ENCODE data around the gene FAF2. TPM values are rescaled to one million over a fixed set of nuclear protein-coding genes. Genes with fewer than 3 reads are reported as not detected.

The FAF2 gene
- total and polyA plus RNA-seq, 8 donors = 33.9 to 54.4 (median 50.8) TPM

GRCh38 chr5:176521699-176522263 is 73.6 kb downstream of the FAF2 start:
- no peaks in the 10 kb centered on the region for H3K4me1 ChIP-seq
- no peak for ATAC-seq
- peak in 1 of 4 donors; percentile 43 for DNase-seq
- H3K27ac ChIP-seq = no peak overlapping the region
- TF ChIP-seq CTCF (IDR thresholded peaks at IDR 0.05) = no peak
- H3K36me3 ChIP-seq = no peaks in the 10 kb centered on the region
- intact Hi-C loops (cut with DNase I) = no loop called here
- H3K9me3 ChIP-seq = no peaks in the 10 kb centered on the region
- no peaks in the 10 kb centered on the region for H3K27me3 ChIP-seq
- H3K4me3 ChIP-seq = no peak overlapping the region

- H3K9me3 ChIP-seq = no peaks in the 10 kb centered on the region
- no peak overlapping the region for H3K4me3 ChIP-seq
- no peak for ATAC-seq
- no peaks in the 10 kb centered on the region for H3K27me3 ChIP-seq
- H3K27ac ChIP-seq = no peak overlapping the region
- intact Hi-C loops (cut with DNase I) = no loop called here
- peak in 1 of 4 donors; percentile 24 for DNase-seq
- no peak for TF ChIP-seq CTCF (IDR thresholded peaks at IDR 0.05)
- peaks cover 0 to 22% of the 10 kb centered on the region in 2 donors for H3K36me3 ChIP-seq
- H3K4me1 ChIP-seq = no peaks in the 10 kb centered on the region
Observed at GRCh38 chr5:176524138-176524537, 76.0 kb downstream of the FAF2 start.

- intact Hi-C loops (cut with DNase I) = no loop called here
- H3K27me3 ChIP-seq = no peaks in the 10 kb centered on the region
- no peaks in the 10 kb centered on the region for H3K9me3 ChIP-seq
- no peaks in the 10 kb centered on the region for H3K4me1 ChIP-seq
- peaks cover 0 to 30% of the 10 kb centered on the region in 2 donors for H3K36me3 ChIP-seq
- no peak overlapping the region for H3K4me3 ChIP-seq
- no peak overlapping the region for H3K27ac ChIP-seq
- ATAC-seq = no peak
- TF ChIP-seq CTCF (IDR thresholded peaks at IDR 0.05) = no peak
- DNase-seq = peak in 1 of 4 donors; percentile 34
Observed at GRCh38 chr5:176524987-176525386, 76.8 kb downstream of the FAF2 start.

GRCh38 chr5:176525677-176526076 is 77.5 kb downstream of the FAF2 start:
- intact Hi-C loops (cut with DNase I) = no loop called here
- ATAC-seq (no peak), DNase-seq (peak in 1 of 4 donors; percentile 38)
- Histone ChIP-seq H3K4me1 (peaks cover 0 to 4% of the 10 kb centered on the region in 2 donors), H3K27me3 (no peaks in the 10 kb centered on the region), H3K27ac (no peak overlapping the region), H3K9me3 (no peaks in the 10 kb centered on the region), H3K4me3 (no peak overlapping the region), H3K36me3 (peaks cover 0 to 37% of the 10 kb centered on the region in 2 donors)
- no peak for TF ChIP-seq CTCF (IDR thresholded peaks at IDR 0.05)

GRCh38 chr5:176526462-176526861 is 78.3 kb downstream of the FAF2 start:
- H3K27ac ChIP-seq = no peak overlapping the region
- ATAC-seq (no peak), DNase-seq (peak in 1 of 4 donors; percentile 39)
- H3K27me3 ChIP-seq = no peaks in the 10 kb centered on the region
- peaks cover 0 to 45% of the 10 kb centered on the region in 2 donors for H3K36me3 ChIP-seq
- no peak overlapping the region for H3K4me3 ChIP-seq
- no peaks in the 10 kb centered on the region for H3K9me3 ChIP-seq
- H3K4me1 ChIP-seq = peaks cover 0 to 12% of the 10 kb centered on the region in 2 donors
- intact Hi-C loops (cut with DNase I) = no loop called here
- TF ChIP-seq CTCF (IDR thresholded peaks at IDR 0.05) = no peak

Measured in left lung (tissue), 10 donors.